ENCODE data around the gene SOCS6. TPM values are rescaled to one million over a fixed set of nuclear protein-coding genes. Genes with fewer than 3 reads are reported as not detected.

The SOCS6 gene
- total RNA-seq, 1 experiment from 2014 or later = 53.4 TPM

DNA sequence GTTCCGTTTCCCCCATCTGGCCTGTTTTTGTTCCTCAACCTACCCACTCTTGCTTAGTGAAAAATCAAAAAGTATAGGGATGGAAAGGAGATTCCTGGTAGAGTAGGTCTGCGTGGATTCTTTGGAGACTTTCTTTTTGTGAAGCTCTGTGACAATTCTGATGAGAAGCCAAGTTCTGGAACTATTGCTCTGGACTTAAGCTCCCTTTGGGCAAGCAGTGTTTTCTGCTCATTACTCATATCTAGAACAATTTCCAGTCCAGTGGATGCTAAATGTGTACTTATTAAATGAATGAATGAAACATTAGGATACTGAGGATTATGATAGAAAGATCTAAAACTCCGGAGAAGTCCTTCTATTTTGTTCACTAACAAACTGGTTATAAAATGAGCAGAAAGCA is 76.5 kb downstream of the SOCS6 start:
- ChIA-PET CTCF (no interaction called here), RAD21 (ENCODE audit: low non-redundant PET in 1 of 2, low total read pairs in 2 of 2, uncharacterized antibody in 2 of 2, unreplicated experiment in 2 of 2) (interaction anchor here in 1 of 2 experiments (0.6 kb wide), 1 partner anchor 18 kb away, joined by 7 read pairs; no protein-coding TSS in a partner anchor), POLR2A (no interaction called here)
- Histone ChIP-seq H3K9ac (ENCODE audit: low read length) (peak overlapping the region; percentile 57), H3K36me3 (ENCODE audit: control insufficient read depth in 1 of 2, insufficient read depth in 2 of 2, low read length in 2 of 2) (no peaks in the 10 kb centered on the region), H3K4me3 (replicated peaks in 1 of 2; ENCODE audit: low read depth in 1 of 2, low read length in 2 of 2) (no peak overlapping the region), H3K4me1 (ENCODE audit: control insufficient read depth in 1 of 2, insufficient read depth in 2 of 2, low read length in 2 of 2) (peaks cover 89 to 99% of the 10 kb centered on the region in 2 experiments), H3K27ac (ENCODE audit: low read depth, low read length) (peak overlapping the region; percentile 97), H3K9me3 (ENCODE audit: control insufficient read depth in 1 of 2, insufficient read depth in 1 of 2, low read depth in 1 of 2, low read length in 2 of 2) (no peaks in the 10 kb centered on the region), H3K9me2 (ENCODE audit: insufficient read depth) (no peaks in the 10 kb centered on the region), H3K27me3 (ENCODE audit: insufficient read depth, low read length) (no peaks in the 10 kb centered on the region), H3K4me2 (ENCODE audit: low read length) (peak overlapping the region; percentile 59), H3K79me2 (ENCODE audit: insufficient read depth, low read length) (no peaks in the 10 kb centered on the region), H2AFZ (ENCODE audit: low read depth, low read length, poor library complexity, severe bottlenecking) (no peak overlapping the region), H4K20me1 (ENCODE audit: insufficient read depth) (no peaks in the 10 kb centered on the region)
- DNase-seq (ENCODE audit: low read depth, low spot score) (no peak), ATAC-seq (no peak)
- BruUV-seq (replicated peaks) = no TSS peak
- intact Hi-C loops (cut with micrococcal nuclease) = loop anchor here (2.0 kb wide), 1 partner anchor 79 kb away; no protein-coding TSS in a partner anchor
- no peak for TF ChIP-seq FOSL1 (IDR thresholded peaks at IDR 0.05; ENCODE audit: low read depth)
- TF ChIP-seq SRF (IDR thresholded peaks at IDR 0.05; ENCODE audit: low read depth) = no peak
- no peak for TF ChIP-seq ZNF274 (IDR thresholded peaks at IDR 0.05; ENCODE audit: low read depth, low read length)
- TF ChIP-seq, protein P1, sequence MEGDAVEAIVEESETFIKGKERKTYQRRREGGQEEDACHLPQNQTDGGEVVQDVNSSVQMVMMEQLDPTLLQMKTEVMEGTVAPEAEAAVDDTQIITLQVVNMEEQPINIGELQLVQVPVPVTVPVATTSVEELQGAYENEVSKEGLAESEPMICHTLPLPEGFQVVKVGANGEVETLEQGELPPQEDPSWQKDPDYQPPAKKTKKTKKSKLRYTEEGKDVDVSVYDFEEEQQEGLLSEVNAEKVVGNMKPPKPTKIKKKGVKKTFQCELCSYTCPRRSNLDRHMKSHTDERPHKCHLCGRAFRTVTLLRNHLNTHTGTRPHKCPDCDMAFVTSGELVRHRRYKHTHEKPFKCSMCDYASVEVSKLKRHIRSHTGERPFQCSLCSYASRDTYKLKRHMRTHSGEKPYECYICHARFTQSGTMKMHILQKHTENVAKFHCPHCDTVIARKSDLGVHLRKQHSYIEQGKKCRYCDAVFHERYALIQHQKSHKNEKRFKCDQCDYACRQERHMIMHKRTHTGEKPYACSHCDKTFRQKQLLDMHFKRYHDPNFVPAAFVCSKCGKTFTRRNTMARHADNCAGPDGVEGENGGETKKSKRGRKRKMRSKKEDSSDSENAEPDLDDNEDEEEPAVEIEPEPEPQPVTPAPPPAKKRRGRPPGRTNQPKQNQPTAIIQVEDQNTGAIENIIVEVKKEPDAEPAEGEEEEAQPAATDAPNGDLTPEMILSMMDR (IDR thresholded peaks at IDR 0.05 in 2 of 3, conservative IDR thresholded peaks at IDR 0.05 in 1 of 3; ENCODE audit: borderline replicate concordance in 1 of 3, insufficient read depth in 1 of 3, low read depth in 2 of 3, low read length in 2 of 3) = no peak
- TF ChIP-seq, protein P2, sequence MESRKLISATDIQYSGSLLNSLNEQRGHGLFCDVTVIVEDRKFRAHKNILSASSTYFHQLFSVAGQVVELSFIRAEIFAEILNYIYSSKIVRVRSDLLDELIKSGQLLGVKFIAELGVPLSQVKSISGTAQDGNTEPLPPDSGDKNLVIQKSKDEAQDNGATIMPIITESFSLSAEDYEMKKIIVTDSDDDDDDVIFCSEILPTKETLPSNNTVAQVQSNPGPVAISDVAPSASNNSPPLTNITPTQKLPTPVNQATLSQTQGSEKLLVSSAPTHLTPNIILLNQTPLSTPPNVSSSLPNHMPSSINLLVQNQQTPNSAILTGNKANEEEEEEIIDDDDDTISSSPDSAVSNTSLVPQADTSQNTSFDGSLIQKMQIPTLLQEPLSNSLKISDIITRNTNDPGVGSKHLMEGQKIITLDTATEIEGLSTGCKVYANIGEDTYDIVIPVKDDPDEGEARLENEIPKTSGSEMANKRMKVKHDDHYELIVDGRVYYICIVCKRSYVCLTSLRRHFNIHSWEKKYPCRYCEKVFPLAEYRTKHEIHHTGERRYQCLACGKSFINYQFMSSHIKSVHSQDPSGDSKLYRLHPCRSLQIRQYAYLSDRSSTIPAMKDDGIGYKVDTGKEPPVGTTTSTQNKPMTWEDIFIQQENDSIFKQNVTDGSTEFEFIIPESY (IDR thresholded peaks at IDR 0.05; ENCODE audit: extremely low read depth, insufficient replicate concordance, low read length) = no peak

All from HCT116 (cell line).